Thoracic aorta (tissue), 2 donors: ENCODE data around the gene MICALL2. TPM values are rescaled to one million over a fixed set of nuclear protein-coding genes. Genes with fewer than 3 reads are reported as not detected.

Experiments
- ATAC-seq: fragments of 150-250 bp; one replicate; pipeline ENCODE4 v1.8.0; 2017; ENCODE audit warnings: low read depth; ENCODE audit not compliant: insufficient number of reproducible peaks, low FRiP score
- DNase-seq: peaks from one replicate; pipeline ENCODE4 v3.0.0-alpha.2; 2020; ENCODE audit warnings: low spot score
- H3K27ac ChIP-seq, 2 donors: fragments of 200-600 bp; sonication (generic); 1 replicate in 1 of 2; 2 replicates in 1 of 2; pipeline ENCODE4 v1.5.1; 2016; ENCODE audit warnings: mild to moderate bottlenecking in 2 of 2, moderate library complexity in 2 of 2
- H3K27me3 ChIP-seq: fragments of 200-600 bp; sonication (generic); replicated peaks from 2 replicates; pipeline ENCODE4 v1.6.0; 2016; ENCODE audit warnings: mild to moderate bottlenecking; ENCODE audit not compliant: insufficient read depth
- H3K36me3 ChIP-seq: fragments of 200-600 bp; sonication (generic); one replicate; pipeline ENCODE4 v1.5.1; 2016
- H3K4me1 ChIP-seq, 2 donors: fragments of 200-600 bp; sonication (generic); 1 replicate in 1 of 2; 2 replicates in 1 of 2; pipeline versions ENCODE4 v1.5.1 to v1.6.0; 2016; ENCODE audit warnings: low read depth in 2 of 2, mild to moderate bottlenecking in 1 of 2; ENCODE audit not compliant: control insufficient read depth in 1 of 2
- H3K4me3 ChIP-seq: fragments of 200-600 bp; sonication (generic); 2 replicates; pipeline ENCODE4 v1.5.1; 2016; ENCODE audit warnings: mild to moderate bottlenecking
- H3K9me3 ChIP-seq: fragments of 200-600 bp; sonication (generic); 2 replicates; pipeline ENCODE4 v1.5.1; 2016
- total RNA-seq, 2 donors: library from RNA; depleted of rRNA; stranded (reverse); fragments of >200 nt; gene quantifications; one replicate each; pipeline versions ENCODE4 v1.1.0 to v1.2.3, GENCODE V29; 2016
- TF ChIP-seq, protein P1 (sequence below): fragments of 200-600 bp; sonication (generic); IDR thresholded peaks from one replicate; pipeline ENCODE4 v1.5.1; 2019; ENCODE audit warnings: antibody characterized with exemption

MICALL2 gene
- total RNA-seq, 2 donors from 2014 or later: 71.7 to 80.0 TPM

DNA sequence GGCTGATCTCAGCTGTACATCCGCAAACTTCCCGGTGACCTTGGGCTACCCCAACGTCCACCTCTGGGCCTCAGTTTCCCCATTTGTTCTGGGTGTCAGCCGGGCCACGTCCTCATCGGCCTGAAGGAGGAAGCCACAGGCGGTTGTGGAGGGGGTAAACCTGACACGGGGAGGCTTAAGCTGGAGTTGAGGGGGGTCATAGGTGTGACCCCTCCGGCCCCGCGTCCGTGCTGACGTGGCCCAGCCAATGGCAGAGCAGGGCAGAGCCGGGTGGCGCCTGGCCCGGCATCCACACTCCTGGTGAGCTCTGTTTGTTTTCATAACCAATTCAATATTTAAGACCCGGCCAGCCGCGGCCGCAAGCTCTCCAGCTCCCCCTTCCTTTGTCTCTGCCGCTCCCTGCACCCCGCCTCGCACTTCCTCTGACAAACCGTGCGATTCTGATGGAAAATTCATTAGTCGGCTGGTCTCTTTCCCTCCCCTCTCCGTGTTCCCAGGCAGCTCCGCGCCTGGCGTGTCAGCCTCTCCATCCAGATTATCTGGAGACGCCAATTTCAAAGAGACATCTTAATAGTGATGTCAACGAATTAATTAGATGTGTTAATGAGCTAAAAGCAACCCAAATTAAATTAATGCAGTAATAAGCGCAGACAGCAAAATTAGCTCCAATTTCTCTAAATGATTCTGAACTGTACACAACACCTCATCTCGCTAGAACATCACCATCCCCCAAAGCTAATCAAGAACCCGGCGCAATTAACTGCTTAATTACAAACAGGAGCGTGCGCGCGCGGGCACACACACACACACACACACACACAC, 55.4 kb downstream of the MICALL2 start:
- H3K27me3 ChIP-seq: peaks cover 8% of the 10 kb centered on the region

DNA sequence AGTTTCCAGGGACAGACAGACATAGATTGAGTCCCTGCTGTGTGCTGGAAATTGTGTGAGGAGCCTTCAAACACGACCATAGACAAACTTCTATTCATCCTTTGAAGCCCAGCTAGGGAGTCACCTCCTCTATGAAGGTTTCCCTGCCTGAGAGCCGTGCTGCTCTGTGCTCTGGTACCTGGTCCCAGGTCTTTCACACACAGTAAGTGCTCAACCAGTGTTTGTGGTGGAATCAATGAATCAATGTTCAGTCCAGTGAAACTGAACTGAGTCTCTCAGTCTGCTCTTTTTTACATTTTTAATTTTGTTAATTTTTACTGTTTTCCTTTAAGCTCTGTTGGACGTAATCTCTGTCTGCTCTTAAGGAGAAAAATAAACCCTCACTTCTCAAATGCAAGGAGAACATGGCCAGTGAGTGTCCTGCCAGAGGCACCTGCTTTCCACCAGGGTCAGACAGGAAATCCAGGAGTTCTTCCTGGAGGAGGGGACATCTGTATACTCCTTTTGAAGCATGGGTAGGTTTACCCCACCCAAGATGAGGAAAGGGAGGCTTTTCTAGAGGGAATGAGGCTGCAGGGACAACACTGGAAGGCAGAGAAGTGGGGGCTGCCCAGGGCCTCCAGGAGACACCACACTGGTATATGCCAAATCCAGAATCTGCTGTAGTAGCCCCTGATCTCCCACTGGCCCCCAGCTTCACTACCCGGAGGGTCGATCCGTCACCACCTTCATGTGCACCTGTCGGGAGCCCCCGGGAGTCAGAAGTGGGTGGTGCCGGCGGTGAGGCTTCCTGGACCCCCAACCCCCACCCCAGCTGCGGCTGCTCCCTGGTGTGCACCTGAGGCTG, 56.3 kb downstream of the MICALL2 start:
- TF ChIP-seq, protein P1, sequence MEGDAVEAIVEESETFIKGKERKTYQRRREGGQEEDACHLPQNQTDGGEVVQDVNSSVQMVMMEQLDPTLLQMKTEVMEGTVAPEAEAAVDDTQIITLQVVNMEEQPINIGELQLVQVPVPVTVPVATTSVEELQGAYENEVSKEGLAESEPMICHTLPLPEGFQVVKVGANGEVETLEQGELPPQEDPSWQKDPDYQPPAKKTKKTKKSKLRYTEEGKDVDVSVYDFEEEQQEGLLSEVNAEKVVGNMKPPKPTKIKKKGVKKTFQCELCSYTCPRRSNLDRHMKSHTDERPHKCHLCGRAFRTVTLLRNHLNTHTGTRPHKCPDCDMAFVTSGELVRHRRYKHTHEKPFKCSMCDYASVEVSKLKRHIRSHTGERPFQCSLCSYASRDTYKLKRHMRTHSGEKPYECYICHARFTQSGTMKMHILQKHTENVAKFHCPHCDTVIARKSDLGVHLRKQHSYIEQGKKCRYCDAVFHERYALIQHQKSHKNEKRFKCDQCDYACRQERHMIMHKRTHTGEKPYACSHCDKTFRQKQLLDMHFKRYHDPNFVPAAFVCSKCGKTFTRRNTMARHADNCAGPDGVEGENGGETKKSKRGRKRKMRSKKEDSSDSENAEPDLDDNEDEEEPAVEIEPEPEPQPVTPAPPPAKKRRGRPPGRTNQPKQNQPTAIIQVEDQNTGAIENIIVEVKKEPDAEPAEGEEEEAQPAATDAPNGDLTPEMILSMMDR: no peak
- Histone ChIP-seq H3K36me3 (no peaks in the 10 kb centered on the region), H3K9me3 (peaks cover 10% of the 10 kb centered on the region), H3K27ac (no peak overlapping the region), H3K27me3 (peaks cover 8% of the 10 kb centered on the region), H3K4me1 (no peaks in the 10 kb centered on the region), H3K4me3 (no peak overlapping the region)
- ATAC-seq (no peak), DNase-seq (no peak)

More for the DNA sequence above, 55.4 kb downstream of the MICALL2 start:
- no peak overlapping the region for H3K4me3 ChIP-seq
- no peaks in the 10 kb centered on the region for H3K36me3 ChIP-seq
- no peak for DNase-seq
- peaks cover 10% of the 10 kb centered on the region for H3K9me3 ChIP-seq
- H3K4me1 ChIP-seq: no peaks in the 10 kb centered on the region
- TF ChIP-seq, protein P1: no peak
- H3K27ac ChIP-seq: no peak overlapping the region
- no peak for ATAC-seq

DNA sequence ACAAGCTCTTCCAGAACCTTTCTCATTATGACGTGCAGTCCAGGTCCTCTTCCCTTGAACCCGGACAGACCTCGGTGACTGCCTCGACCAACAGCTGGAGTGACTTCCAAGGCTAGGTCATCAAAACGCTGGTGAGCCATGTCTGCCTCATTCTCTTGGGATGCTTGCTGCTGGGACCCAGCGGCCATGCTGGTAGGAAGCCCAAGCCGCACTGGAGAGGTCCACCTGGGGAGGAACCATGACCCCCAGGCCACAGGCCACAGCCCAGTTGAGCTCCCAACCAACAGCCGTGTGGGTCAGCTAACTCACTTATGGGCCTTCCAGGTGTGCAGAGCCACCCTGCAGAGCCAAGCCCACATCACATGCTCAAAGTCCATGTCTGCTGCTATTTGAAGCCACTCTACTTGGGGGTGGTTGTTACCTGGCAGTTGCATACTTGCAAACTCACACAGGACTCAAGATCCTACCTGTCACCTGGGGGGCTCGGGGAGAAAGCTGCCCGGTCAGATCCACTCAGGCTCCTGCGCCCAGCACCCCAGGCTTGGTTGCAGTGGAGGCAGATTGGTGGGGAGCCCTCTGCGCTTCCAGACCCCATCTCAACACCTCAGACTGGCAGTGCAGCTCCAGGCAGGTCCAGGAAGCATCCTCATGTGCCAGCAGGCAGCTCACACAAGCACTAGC, 57.0 kb downstream of the MICALL2 start:
- Histone ChIP-seq H3K4me1 (no peaks in the 10 kb centered on the region), H3K4me3 (no peak overlapping the region), H3K27me3 (peaks cover 8% of the 10 kb centered on the region), H3K36me3 (no peaks in the 10 kb centered on the region), H3K9me3 (peaks cover 10% of the 10 kb centered on the region), H3K27ac (no peak overlapping the region)
- ATAC-seq: no peak
- DNase-seq: no peak
- TF ChIP-seq, protein P1: no peak

DNA sequence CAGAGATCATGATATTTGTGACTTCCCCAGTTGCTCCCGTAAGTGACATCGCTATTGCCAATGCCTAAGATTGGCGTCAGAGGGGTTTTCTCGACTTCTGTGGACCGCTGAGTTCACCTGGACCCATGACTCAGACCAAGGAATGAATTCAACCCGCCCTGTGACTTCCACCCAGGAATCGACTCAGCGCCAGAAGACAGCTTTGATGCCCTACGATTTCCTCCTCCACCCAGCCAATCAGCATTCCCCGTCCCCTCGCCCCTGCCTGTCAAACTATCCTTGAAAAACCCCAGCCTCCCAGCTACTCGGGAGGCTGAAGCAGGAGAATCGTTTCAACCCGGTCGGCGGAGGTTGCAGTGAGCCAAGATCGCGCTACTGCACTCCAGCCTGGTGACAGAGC, 58.3 kb downstream of the MICALL2 start:
- H3K9me3 ChIP-seq: peaks cover 10% of the 10 kb centered on the region
- no peak overlapping the region for H3K4me3 ChIP-seq
- no peaks in the 10 kb centered on the region for H3K4me1 ChIP-seq
- DNase-seq (no peak), ATAC-seq (no peak)
- TF ChIP-seq, protein P1: no peak
- no peaks in the 10 kb centered on the region for H3K36me3 ChIP-seq
- H3K27ac ChIP-seq: no peak overlapping the region
- peaks cover 8% of the 10 kb centered on the region for H3K27me3 ChIP-seq

DNA sequence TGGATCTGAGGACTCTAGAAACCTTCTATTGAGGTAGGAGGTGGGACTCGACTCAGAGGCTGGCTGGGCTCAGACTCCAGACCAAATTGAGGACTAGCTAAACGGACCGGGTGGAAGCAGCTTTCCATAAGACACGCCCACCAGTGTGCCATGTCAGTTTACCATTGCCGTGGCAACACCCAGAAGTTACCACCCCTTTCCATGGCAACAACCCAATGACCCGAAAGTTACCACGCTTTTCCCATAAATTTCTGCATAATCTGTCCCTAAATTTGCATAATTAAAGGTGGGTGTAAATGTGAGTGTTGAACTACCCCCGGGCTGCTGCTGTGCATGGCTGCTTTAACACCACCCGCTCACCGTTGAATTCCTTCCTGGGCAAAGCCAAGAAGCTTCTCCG, 58.9 kb downstream of the MICALL2 start:
- no peak for ATAC-seq
- H3K36me3 ChIP-seq: no peaks in the 10 kb centered on the region
- no peaks in the 10 kb centered on the region for H3K4me1 ChIP-seq
- peaks cover 10% of the 10 kb centered on the region for H3K9me3 ChIP-seq
- H3K27me3 ChIP-seq: peaks cover 4% of the 10 kb centered on the region
- TF ChIP-seq, protein P1: no peak
- no peak overlapping the region for H3K4me3 ChIP-seq
- no peak overlapping the region for H3K27ac ChIP-seq
- no peak for DNase-seq
